GM18858 (cell line): ENCODE measurements around the gene ZNF736.
"Not testable (repeated sequence)": the region's sequence is repeated elsewhere in the genome, so short reads cannot be mapped to it uniquely, and the experiment has no call there.

Experiments
- ATAC-seq: cut with Tn5 transposase; IDR thresholded peaks from one replicate; pipeline ENCODE4 v1.9.1; 2021; ENCODE audit not compliant: unreplicated experiment

The ZNF736 gene

DNA sequence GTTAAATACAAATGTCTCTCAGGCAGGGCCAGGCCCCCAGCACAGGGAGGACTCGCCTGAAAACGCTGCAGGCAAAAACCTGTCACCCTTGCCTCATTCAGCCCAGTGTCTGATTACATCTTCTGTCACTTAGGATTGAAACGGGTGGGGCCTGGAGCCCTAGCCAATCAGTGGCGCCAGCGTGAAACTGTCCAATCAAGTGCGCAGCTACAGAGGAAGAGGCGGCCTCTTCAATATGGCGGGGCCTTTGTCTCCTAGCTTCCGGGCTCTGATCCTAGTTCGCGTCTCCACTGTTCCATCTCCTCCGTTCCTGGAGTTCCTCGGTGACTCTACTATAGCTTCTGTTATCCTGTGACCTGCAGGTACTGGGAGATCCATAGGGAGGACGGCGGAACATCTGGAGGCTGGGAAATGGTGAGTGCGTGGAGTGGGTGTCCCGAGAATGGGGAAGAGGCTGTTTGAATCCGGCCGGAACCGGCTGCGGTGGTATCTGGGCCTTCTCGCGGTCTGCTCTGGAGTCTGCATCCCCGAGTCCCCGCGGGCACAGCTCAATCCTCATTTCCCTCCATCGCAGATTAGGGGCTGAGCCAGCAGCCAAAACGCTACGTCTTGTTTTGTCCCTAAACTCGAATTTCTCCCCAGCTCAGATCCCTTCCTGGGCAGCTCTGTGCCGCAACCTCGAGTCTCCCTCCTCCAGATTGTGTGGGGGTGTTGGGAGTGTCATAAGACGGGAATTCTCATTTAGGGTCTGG lies at the start of gene ZNF736:
Gene ZNF736, plus strand, starts transcription at position 222 of the 752 bp plus-strand sequence. Its CDS starts 190 bp downstream, at position 412.
- ATAC-seq = peak; percentile 100

DNA sequence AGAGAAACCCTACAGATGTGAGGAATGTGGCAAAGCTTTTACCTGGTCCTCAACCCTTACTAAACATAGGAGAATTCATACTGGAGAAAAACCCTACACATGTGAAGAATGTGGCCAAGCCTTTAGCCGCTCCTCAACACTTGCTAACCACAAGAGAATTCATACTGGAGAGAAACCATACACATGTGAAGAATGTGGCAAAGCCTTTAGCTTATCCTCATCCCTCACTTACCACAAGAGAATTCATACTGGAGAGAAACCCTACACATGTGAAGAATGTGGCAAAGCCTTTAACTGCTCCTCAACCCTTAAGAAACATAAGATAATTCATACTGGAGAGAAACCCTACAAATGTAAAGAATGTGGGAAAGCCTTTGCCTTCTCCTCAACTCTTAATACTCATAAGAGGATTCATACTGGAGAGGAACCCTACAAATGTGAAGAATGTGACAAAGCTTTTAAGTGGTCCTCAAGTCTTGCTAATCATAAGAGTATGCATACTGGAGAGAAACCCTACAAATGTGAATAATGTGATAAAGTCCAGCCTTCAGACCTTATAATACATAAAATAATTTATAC lies 47.3 kb upstream of the ZNF736 start:
- ATAC-seq = no peak

GRCh38 chr7:64277630-64278029 lies 36.1 kb upstream of the ZNF736 start:
- ATAC-seq = peak; percentile 46

GRCh38 chr7:64294701-64295420 lies 18.9 kb upstream of the ZNF736 start:
- ATAC-seq = no peak

DNA sequence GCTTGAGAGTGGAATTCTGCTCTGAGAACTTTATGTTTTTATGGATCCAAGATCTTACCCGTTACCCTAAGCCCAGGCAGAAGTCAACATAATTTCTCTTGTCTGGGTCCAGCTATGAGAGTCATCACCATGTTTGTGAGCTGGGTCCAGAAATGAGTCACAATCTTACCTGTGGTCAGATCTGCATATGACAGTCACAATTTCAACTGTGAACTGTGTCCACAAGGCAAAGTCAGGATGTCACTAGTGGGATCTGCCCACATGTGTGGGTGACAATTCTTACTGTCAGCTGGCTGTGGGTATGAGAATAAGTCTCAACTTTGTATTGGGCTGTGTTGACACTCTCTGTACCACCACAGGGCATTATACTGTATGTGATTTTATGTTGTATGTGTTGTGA lies 16.3 kb upstream of the ZNF736 start:
- ATAC-seq = not testable (repeated sequence)

DNA sequence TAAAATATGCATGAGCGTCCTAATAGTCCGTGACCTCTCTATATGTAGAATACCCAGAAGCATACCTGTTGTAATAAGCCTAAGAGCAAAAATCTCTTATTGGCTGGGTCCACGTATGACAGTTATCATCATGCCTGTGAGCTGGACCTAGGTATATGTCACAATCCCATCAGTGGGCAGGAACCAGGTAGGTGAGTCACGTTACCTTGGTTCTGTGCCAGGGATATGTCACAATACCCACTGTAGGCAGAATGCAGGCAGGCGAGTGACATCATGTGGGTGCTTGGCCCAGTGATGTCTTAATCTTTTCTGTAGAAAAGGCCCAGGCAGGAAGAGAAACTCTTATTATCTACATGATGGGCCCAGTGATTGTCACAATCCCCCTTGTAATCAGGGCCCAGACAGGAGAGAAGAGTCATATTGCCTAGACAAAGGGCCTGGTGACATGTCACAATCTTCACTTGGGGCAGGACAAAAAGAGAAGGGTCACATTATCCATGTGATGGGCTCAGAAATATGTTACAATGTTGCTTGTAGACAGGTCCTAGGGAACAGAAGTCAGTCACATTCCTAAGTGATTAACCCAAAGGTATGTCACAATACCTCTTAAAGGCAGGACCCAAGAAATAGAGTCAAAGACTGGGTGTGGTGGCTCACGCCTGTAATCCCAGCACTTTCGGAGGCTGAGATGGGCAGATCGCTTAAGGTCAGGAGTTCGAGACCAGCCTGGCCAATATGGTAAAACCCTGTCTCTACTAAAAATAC lies 12.9 kb upstream of the ZNF736 start:
- no peak for ATAC-seq

GRCh38 chr7:64307254-64308015 lies 6.3 kb upstream of the ZNF736 start:
- peak; percentile 98 for ATAC-seq

DNA sequence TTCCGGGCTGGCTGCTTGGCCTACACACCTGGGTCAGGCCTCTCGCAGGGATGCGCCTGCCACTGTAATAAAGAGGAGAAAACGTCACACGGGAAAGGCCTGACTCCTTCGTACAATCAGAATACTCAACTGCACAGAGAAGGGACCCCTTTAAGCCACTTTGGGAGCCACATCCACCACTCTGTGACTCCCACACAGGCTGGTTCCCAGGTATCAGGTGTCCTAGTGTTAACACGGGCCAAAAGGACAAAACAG lies 5.8 kb upstream of the ZNF736 start:
- no peak for ATAC-seq

DNA sequence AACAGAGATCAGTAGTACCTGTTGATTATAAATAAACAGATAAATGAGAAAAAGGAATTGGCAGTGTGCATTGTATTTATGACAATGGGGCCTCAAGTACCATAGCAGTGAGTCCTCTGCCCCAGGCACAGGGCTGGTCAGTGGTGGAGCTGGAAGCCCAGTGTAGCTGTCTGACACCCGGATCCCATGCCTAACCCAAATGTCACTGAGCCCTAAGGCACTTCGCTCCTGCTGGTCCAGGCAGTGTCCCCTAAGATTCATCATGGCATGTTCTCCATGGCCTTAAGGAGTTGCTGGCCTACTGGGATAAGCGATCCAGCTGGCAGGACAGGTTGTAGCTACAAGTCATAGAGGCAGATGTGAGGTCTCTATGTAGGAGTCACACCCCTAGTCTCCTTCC lies 3.3 kb upstream of the ZNF736 start:
- no peak for ATAC-seq

- ATAC-seq = no peak
Measured at GRCh38 chr7:64312826-64313225, 935 bp upstream of the ZNF736 start.

DNA sequence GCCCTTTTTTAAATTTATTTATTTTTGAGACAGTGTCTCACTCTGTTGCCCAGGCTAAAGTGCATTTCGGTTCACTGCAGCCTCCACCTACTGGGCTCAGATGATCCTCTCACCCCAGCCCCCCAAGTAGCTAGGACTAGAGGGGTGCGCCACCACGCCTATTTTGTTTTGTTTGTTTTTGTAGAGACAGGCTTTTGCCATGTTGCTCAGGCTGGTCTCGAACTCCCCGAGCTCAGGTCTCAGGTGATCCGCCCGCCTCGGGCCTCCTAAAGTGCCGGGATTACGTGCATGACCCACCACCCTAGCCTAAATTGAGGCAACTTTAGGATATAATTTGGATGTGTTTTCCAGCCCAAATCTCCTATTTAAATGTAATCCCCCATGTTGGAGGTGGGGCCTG lies 805 bp downstream of the ZNF736 start:
- no peak for ATAC-seq

- ATAC-seq = not testable (repeated sequence)
Measured at GRCh38 chr7:64316031-64316742, 2.4 kb downstream of the ZNF736 start.

DNA sequence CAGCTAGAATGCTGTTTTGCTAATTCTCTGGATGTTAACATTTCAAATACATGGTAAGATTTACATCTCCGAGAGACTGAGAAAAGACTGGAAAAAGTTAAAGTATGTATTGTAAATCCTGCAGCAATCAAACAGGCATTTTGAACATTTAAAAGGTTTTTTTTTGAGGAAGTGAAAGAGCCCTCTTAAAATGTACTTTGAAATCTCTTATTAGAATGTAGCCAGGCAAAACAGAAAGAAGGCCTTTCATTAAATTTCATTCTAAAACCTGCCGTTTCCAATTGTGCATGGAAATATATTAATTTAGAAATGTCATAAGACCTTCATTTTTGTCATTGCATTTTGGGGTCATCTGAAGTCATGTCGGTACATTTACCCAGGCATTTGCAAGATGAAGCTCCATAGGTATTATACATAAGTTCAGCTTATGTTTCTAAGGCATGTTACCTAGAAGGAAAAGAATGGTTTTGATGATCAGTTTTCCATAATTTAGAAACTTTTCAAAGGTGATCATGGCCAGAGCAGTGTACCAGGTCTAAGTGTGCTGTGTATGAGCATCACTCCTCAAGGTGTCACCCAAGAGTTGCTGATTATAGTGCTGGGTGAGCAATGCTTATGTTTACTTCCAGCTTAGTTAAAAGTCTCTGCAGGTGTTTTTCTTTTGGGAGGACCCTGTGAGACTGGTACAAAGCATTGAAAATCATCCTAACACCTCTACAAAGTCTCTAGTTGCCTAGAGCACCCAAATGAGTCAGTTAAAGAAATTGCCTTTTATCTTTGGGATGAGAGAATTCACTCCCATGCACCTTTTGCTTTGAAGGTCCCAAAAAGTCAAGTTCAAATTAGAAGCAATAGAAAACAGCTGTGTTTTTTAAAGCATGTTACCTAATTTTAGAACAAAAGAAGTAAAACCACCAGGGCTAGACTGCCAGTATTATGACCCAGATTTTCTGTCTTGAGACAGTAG lies 7.1 kb downstream of the ZNF736 start:
- ATAC-seq = peak; percentile 49

GRCh38 chr7:64324166-64324565 lies 10.4 kb downstream of the ZNF736 start:
- ATAC-seq = not testable (repeated sequence)

- not testable (repeated sequence) for ATAC-seq
Measured at GRCh38 chr7:64348713-64349210, 35.0 kb downstream of the ZNF736 start.

DNA sequence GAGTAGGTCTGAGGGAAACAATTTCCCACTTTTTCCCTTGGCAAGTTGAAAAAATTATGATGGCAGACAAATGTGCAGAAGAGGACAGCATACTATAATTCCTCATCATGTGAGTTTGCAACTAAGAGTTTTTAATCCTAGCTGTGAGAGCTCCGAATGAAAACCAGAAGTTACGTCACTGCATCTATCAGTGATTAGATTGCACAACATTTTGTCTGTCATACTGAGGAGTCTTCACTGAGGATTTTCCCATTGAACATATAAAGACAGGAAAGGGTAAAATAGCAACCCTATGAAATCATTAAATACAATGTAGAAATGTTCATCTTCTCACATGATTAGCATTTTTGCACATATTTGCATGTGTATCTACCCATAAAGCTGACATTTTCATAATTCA lies 45.8 kb downstream of the ZNF736 start:
- ATAC-seq = no peak

DNA sequence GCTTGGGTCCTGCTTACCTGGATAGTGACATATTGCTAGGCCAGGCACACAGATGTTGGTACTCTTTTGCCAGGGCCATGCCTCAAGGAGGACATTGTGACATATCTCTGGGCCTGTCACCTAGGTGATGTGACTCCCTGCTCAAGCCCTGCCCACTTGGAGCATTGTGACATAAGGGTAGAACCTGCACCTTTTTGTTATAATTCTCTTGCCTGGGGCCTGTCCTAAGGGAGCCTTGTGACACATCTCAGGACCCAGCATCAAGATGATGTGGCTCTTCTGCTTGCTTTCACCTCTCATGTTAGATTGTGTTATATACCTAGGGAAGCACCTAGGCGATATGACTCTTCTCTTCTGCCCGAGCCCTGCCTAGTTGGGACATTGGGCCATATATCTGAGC lies 57.4 kb downstream of the ZNF736 start:
- ATAC-seq = no peak

DNA sequence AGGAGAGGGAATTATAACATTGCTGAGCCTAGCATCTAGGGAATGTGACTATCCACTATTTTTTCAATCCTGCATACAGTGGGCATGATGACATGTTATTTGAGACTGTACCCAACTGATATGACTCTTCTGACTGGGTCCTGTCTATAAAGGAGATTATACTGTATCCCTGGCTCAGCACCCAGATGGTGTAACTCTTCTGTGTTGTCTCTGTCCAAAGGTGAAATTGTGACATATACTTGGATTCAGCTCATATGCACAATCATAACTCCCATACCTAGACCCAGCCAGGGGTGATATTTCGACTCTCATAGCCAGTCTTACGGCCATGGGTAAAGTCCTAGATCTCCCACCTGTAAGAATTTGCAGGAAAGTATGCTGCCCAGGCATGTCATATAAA lies 59.3 kb downstream of the ZNF736 start:
- no peak for ATAC-seq

- ATAC-seq = no peak
Measured at GRCh38 chr7:64400401-64400800, 86.6 kb downstream of the ZNF736 start.
